ENCODE results near the gene HDAC4.

Gene HDAC4

DNA sequence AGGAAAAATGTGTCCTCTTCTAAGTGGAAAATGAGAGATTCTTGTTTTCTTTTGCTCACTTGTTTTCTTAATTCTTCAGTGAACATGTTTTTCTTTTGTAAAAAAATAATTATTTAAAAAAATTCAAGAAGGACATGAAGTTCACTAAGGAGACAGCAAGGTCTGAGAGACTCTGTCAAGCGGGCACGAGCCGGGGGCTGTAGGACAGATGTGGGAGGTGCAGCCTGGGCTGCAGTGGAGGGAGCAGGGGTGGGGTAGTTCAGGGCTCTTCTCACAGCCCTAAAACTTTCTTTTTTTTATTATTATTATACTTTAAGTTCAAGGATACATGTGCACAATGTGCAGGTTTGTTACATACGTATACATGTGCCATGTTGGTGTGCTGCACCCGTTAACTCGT is 4.3 kb upstream of the HDAC4 start:
- no peak overlapping the region for H3K4me3 ChIP-seq (ENCODE audit: low read depth, low read length)
- no peaks in the 10 kb centered on the region for H3K27me3 ChIP-seq (replicated peaks)
- TF ChIP-seq, protein P1, sequence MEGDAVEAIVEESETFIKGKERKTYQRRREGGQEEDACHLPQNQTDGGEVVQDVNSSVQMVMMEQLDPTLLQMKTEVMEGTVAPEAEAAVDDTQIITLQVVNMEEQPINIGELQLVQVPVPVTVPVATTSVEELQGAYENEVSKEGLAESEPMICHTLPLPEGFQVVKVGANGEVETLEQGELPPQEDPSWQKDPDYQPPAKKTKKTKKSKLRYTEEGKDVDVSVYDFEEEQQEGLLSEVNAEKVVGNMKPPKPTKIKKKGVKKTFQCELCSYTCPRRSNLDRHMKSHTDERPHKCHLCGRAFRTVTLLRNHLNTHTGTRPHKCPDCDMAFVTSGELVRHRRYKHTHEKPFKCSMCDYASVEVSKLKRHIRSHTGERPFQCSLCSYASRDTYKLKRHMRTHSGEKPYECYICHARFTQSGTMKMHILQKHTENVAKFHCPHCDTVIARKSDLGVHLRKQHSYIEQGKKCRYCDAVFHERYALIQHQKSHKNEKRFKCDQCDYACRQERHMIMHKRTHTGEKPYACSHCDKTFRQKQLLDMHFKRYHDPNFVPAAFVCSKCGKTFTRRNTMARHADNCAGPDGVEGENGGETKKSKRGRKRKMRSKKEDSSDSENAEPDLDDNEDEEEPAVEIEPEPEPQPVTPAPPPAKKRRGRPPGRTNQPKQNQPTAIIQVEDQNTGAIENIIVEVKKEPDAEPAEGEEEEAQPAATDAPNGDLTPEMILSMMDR (IDR thresholded peaks at IDR 0.05; ENCODE audit: low read depth, low read length, missing control alignments), result no peak
- no peak for DNase-seq
- H3K27ac ChIP-seq, result no peak overlapping the region
- no peaks in the 10 kb centered on the region for H3K36me3 ChIP-seq (replicated peaks)
- in situ Hi-C loops (cut with HindIII; ENCODE audit: low pct_ligation_motif_present, low sequenced_read_pairs), result no loop called here

DNA sequence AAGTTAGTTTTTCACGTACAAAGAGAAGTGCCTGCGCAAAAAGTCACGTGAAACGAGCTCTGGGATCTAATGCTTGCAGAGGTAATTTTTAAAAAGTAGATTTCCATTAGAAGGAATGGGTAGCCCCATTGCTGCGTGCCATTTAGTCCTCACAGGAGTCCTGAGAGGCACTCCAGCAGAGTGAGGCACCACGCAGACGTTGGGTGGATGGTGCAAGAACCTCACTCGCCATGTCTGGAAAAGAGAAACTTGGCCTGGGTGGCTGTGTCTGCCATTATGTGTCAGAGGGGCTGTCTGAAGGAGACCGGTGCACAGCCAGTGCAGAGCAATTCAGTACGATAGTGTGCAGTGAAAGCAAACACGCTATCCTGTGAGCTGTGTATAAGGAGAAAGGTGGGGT is 1.8 kb upstream of the HDAC4 start:
- TF ChIP-seq, protein P1 (IDR thresholded peaks at IDR 0.05; ENCODE audit: low read depth, low read length, missing control alignments), result no peak
- no peak for DNase-seq

DNA sequence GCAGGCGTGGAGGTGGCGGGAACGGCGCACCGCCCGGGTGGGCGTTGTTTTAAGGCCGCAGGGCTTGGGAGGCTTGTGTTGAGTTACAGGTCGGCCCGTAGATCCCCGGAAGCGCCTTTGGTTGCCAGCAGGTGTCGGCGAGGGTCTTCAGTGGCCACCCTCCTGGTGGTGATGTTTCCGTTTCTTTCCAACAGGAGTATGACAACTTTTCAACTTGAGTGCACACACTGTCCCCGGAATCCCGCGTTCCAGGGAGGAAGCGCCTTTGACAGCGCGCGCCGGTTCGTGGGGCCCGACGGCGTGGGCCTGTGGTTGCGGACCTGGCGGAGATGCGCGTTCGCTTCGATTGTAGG is 1.0 kb upstream of the HDAC4 start:
- no peaks in the 10 kb centered on the region for H3K27me3 ChIP-seq (replicated peaks)
- peak overlapping the region; percentile 98 for H3K27ac ChIP-seq
- no peak for DNase-seq
- TF ChIP-seq, protein P1 (IDR thresholded peaks at IDR 0.05; ENCODE audit: low read depth, low read length, missing control alignments), result no peak
- in situ Hi-C loops (cut with HindIII; ENCODE audit: low pct_ligation_motif_present, low sequenced_read_pairs), result no loop called here
- H3K36me3 ChIP-seq (replicated peaks), result no peaks in the 10 kb centered on the region
- H3K4me3 ChIP-seq (ENCODE audit: low read depth, low read length), result peak overlapping the region; percentile 86

More for the DNA sequence above, 1.8 kb upstream of the HDAC4 start:
- Histone ChIP-seq H3K27ac (no peak overlapping the region), H3K27me3 (replicated peaks) (no peaks in the 10 kb centered on the region), H3K4me3 (ENCODE audit: low read depth, low read length) (no peak overlapping the region), H3K36me3 (replicated peaks) (no peaks in the 10 kb centered on the region)
- in situ Hi-C loops (cut with HindIII; ENCODE audit: low pct_ligation_motif_present, low sequenced_read_pairs), result no loop called here

DNA sequence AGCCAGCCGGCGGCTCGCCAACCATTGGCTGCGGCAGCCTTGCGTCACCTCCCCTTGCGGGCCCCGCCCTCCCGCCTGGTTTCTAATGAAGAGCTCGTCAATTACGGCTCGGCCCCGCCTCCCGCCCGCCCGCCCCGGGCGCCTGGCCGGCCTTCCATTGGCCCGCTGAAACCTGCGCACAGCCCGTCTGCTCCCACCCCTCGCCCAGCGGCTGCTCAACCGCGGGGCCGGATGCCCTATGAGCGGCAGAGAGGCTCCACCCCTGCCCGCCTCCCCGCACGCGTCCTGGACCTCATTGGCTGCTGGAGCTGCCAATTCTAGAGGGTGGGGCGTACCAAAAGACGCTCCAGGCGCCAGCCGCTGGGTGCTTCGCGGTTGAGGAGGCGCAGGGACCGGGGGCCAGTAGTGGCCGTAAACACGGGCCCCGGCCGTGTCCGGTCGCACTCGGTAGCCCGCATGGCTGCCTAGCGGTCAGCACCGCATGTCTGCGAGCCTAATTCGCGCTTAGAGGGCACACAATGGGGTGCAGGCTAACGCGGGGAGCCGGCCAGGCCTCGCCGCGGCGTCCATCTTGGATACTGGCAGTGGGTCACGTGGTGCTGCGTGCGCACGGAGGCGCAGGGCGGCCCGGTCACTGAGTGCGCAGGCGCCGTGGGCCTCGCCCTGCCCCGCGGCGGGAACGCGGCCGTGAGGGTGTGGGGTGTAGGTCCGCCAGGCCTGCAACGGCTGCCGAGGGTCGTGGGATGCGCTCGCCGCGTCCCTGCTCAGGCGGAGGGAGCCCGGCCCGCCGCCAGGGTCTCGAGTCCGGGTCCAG is 454 bp upstream of the HDAC4 start:
- H3K27ac ChIP-seq, result peak overlapping the region; percentile 98
- in situ Hi-C loops (cut with HindIII; ENCODE audit: low pct_ligation_motif_present, low sequenced_read_pairs), result no loop called here
- H3K36me3 ChIP-seq (replicated peaks), result no peaks in the 10 kb centered on the region
- no peaks in the 10 kb centered on the region for H3K27me3 ChIP-seq (replicated peaks)
- DNase-seq, result peak; percentile 98
- peak overlapping the region; percentile 86 for H3K4me3 ChIP-seq (ENCODE audit: low read depth, low read length)
- TF ChIP-seq, protein P1 (IDR thresholded peaks at IDR 0.05; ENCODE audit: low read depth, low read length, missing control alignments), result no peak

DNA sequence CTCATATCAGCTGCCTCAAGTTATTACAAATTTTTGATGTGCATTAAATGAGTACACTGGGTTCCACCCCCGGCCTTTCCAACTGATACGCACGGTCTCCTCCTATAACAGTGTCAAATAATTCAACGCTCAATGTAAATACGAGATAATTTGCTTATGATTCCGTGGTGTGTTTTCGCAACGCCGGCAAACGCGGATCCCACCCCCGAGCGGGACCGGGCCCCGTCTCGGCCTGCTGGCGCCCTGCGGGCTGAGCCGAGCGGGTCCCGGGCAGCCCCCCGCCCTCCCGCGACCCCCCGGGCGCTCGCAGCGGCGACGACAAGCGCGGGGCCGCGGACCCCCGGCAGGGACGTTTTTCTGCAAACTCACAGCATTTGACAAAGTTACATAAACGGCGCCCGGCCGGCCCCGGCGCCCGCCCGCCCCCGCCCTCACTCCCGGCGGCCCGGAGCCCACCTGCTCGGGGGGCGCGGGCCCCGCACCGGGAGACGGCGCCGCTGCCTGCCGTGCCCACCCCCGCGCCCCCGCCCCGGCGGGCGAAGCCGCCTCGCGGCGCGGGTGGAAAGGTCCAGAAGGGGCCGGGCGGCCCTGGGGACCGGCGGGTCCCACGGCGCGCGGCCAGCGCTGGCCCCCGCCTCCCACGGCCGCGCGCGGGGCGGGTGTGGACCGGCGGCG is 762 bp downstream of the HDAC4 start:
- no peaks in the 10 kb centered on the region for H3K27me3 ChIP-seq (replicated peaks)
- in situ Hi-C loops (cut with HindIII; ENCODE audit: low pct_ligation_motif_present, low sequenced_read_pairs), result no loop called here
- H3K27ac ChIP-seq, result no peak overlapping the region
- no peaks in the 10 kb centered on the region for H3K36me3 ChIP-seq (replicated peaks)
- no peak for DNase-seq
- H3K4me3 ChIP-seq (ENCODE audit: low read depth, low read length), result peak overlapping the region; percentile 56
- TF ChIP-seq, protein P1 (IDR thresholded peaks at IDR 0.05; ENCODE audit: low read depth, low read length, missing control alignments), result no peak
